Stimulated activated CD4-positive, alpha-beta T cell treated with anti-CD3 and anti-CD28 coated beads, Interleukin-4, amount 100 ng/mL, for 1 hour (primary cell): ENCODE results near the gene NCOA3.
A peak's percentile ranks its signal among the peaks of the same experiment; 100 is the strongest.

Source experiments
- DNase-seq: peaks from one replicate; pipeline ENCODE4 v3.0.0-alpha.2; 2020

Gene NCOA3

DNA sequence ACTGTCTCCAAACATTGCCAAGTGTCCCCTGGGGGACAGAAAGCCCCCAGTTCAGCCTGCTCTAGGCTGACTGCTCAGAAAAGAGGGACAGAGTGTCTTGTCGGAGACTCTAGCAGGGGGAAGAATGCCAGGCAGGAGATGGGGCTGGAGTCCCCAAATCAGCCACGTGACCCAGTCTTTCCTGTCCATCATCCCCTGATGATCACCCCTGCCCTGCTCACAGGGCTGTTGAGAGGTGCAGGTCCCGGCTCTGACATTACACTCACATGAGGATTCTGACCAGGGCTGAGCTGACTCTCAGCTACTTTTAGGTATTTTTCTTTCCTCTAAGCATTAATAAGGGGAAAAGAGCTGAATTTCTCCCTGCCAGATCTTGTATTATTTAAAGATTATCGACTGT is 167.8 kb downstream of the NCOA3 start:
- no peak for DNase-seq

DNA sequence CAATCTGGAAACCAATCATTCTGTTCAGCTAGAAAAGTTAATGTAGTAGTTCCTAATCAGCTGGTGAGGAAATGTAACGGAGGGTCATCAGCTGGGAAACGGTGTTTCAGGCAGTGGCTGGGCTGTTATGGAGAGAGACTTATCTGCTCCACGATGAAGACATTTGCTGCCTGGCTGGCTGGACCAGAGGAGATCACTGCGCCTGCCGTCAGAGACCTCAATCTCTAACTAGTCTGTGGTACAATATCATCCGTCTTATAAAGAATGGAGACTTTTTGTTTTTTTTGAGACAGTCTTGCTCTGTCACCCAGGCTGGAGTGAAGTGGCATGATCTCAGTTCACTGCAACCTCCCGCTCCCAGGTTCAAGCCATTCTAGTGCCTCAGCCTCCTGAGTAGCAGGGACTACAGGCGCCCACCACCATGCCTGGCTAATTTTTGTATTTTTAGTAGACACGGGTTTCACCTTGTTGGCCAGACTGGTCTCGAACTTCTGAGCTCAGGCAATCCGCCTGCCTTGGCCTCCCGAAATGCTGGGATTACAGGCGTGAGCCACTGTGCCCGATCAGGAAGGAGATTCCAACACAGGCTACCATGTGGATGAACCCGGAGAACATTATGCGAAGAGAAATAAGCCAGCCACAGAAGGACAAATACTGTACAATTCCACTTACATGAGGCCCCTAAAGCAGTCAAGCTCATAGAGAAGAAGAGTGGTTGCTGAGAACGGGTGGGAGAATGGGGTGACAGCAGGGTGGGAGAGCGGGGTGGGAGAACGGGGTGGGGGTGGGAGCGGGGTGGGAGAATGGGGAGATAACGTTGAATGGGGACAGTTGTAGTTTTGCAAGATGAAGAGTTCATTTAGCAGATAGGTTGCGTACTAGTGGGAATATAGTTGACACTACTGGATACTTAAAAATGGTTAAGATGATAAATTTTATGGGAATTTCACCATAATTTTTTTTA is 168.5 kb downstream of the NCOA3 start:
- DNase-seq, result no peak

DNA sequence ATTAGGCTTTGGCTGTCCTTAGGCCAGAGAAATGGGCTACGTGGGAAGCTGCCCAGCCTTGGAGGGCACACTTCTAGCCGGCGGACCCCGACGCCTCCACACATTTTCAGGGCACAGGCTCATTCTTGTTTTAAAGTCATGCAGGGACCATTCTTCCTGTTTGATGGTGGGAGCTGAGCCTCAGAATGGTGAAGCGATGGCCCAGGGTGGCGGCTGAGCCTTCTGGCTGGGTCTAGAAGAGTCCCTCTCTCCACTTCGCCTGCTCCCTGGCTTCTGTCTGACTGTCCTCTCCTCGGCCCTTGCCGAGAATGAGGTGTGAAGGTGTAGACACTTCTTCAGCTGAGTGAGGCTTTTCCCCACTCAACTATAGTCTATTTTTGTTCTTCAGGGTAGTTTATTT is 169.2 kb downstream of the NCOA3 start:
- no peak for DNase-seq

DNA sequence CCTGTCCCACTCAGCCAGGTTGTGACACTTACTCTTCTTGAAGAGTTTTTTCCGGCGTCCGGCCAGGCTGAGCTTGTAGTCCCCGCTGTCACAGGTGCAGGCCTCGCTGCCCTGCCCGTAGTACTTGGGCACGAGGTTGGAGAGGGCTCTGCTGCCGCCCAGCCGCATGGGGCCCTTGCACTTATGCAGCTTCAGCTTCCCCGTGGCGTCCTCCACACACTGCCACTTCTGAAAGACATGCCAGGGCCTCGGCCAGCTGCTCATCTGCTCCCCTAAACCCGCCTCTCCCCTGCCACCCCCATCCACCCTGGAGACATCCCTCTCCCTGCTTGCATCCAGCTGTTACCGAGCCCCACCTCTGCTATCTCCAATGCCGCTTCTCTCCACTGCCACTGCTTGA is 170.5 kb downstream of the NCOA3 start:
- no peak for DNase-seq

DNA sequence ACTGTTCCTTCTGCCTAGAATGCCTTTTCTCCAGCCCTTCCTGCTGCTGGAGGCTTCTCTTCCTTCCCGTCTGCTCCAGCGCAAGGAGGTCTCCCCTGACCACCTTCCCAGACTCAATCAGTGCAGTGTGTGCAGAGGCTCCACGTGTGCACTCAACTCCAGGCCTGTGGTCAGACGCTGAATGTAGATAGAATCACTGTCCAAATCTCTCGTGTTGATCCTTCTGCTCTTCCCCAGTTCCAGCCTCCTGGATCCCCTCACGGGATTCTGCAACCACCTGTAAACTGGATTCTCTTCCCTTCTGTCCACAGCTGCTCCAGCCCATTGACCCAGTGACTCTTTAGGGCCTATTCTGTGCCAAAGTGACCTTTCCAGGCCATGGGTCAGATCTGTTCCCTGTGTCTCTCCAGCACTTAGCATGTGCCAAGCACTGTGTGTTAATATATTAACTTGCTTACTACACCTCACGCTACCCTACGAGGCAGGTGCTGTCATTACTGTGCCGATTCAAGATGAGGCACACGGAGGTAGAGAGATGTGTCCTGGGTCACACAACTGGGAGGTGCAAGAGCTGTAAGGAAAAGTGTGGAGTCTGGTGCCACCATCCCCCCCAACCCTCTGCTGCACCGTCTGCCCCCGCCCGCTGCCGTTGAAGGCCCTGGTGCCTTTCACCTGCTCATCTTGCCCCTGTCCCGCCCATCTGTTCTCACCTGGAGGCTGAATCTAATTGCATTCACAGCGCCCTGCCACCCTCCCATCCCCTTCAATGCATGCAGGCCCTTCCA is 171.4 kb downstream of the NCOA3 start:
- no peak for DNase-seq

DNA sequence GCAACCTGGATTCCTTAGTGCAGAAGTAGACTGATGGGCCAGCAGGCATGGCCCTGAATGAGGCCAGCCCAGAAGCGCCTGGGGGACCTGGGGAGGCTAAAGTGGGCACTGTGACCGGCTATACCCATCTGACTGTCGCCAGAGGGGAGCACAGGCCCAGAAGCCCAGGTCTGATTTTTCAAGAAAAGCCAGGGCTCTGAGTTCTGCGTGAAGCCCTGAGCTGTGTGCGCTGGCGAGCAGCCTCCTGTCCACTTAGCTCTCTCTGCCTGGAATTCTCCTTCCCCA is 171.9 kb downstream of the NCOA3 start:
- DNase-seq, result no peak

DNA sequence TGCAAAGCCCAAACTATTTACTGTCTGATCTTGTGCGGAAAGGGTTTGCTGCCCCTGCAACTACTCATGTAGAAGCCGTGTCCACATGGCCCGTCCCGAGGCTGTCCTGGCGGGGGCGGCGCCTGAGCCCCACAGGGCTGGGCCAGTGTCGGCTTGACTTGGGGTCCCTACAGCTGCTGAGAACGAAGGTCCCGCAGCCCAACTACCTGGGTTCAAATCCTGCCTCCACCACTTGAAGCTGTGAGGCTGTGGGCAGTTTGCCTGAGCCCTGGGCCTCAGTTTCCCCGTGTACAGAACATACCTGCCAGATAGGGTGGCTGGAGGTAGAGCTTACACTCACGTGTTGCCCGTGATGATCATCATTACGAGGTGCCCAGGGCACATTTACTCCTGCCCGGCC is 172.5 kb downstream of the NCOA3 start:
- no peak for DNase-seq

DNA sequence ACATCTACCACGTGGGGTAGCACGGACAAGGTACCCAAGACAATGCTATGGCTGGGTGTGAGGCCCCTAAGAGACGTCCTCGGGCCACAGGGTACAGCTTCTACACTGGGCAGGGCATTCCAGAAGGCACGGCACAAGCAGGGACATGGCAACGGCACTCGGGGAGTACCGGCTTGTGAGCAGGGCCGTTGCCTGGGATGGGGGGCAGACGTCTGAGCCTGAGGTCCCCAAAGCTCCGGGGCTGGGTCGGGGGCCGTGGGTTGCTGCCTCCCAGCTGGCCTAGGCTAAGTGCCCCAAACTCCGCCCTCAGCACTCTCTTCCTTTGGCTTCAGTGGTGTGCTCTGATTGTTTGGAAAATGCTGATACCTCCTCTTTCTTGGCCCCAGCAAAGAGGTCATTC is 173.0 kb downstream of the NCOA3 start:
- DNase-seq, result no peak

DNA sequence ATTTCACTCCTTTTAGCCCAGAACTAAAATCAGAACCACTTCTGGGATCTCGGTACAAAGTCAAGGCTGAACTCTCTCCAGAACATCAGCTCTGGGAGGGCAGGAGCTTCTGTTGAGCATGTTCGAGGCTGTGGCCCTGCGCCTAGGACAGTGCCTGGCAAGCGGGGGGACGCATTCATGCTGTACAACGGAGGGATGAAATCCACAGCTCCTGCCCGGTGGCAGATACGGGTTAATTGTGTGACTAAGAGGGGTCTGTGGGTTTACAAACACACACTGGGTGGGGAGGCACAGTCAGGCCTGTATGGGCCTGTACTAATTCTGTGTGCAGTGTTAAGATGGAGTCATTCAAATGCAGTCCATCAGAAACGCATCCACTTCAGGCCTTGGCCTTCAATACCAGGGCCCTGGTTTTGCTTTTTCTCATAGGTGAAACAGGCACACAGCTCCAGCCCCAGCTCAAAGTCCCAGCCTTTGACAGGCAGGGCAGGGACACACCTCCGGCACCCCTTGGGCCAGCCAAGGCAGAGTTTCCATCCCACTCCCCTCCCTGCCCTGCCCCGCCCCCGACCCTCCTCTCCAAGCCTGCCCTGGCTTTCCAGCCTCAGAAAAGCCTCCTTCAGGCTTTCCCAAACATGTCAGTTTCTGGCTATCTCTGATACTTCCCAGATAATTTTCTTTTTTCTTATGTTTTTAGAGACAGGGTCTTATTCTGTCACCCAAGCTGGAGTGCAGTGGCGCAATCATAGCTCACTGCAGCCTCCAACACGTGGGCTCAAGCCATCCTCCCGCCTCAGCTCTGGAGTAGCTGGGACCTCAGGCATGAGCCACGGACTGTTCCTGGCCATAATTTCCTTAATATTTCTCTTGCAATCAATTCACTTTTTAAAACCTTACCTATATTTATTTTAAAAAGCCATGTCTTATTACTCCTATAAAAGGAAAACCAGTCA is 173.8 kb downstream of the NCOA3 start:
- no peak for DNase-seq

DNA sequence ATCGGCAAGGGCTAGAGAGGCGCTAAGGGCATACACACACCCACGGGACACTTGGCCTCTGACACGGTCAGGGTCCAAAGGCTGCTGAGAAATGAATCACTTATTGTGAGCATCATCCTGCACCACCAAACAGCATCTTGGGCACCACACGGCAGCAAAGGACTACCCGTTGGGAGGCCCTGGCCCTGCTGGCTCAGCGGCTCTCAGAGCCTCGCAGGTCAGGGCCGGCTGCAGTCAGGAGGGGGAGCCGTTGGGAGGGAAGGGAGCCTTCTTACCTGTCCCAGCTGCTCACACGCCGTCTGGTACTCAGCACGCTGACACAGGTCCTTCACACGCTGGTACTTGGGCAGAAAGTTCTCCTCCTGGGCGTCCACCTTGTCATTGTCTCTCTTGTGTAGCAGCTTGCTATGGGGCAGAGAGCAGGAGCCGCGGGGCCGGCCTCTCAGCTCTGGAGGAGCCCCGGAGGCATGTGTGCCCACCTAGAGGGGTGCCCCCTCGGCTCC is 174.6 kb downstream of the NCOA3 start:
- DNase-seq, result no peak

DNA sequence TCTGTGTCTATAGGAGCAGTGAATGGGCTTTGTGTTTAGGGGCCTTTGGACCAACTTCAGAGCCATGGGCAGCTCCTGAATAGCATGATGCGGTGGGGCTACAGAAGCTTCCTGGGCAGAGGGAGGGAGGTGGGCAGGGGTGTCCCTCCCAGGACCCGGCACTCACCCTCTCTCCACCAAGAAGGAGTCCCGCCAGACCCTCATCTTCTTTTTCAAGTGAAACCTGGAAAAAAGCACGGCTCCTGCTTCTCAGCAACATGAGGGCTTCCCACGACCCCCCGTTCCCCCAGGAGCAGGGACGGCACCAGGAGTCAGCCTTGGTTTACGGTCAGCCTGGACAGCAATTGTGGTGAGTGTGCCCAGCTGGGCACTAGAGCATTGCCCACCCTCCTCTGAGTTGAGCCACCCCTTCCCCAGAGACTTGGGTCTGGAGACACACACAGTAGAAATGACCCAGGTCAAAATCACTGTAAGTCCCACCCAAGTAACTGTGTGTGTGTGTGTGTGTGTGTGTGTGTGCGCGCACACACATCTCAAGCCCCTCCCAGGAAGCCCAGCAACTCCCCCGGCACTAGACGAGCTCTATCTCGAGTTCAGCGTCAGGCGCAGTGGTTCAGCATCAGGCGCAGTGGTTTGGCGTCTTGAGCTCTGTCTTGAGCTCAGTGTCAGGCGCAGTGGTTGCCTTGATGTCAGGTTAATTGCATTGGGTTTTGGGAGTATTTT is 175.4 kb downstream of the NCOA3 start:
- no peak for DNase-seq

DNA sequence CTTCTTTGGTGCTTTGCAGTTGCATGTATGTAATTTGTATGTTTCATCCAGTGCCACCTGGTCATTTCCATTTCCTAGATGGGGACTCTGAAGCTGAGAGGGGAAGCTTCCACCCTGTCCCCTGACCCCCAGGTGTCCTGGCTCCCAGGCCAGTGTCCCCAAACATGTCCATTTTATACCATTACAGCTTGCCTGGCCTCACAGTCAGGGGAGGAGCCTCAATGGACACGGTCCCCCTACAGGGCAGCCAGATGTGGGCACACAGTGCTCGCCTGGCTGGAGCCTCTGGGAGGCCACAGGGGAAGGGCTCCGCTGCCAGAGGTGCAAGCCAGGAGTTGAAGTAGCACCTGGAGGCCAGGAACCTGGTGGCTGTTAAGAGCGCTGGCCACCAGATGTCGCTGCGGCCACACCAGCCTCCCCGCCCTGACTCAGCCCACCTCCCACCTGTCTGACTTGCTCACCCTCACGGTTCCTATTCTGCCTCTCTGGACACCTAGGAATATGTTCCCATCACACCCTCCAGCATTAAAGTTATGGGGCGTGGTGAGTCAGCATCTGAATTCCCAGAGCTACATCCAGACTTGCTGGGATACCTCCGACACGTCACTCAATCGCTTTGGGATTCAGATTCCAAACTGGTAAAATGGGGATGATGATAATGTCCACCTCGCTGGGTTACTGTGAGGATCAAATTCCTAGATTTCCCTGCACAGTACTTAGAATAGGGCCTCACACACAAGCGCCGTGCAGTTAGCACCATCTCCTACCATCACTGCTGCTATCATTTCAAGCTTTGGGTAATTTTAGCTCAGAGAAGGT is 176.2 kb downstream of the NCOA3 start:
- peak; percentile 69 for DNase-seq

DNA sequence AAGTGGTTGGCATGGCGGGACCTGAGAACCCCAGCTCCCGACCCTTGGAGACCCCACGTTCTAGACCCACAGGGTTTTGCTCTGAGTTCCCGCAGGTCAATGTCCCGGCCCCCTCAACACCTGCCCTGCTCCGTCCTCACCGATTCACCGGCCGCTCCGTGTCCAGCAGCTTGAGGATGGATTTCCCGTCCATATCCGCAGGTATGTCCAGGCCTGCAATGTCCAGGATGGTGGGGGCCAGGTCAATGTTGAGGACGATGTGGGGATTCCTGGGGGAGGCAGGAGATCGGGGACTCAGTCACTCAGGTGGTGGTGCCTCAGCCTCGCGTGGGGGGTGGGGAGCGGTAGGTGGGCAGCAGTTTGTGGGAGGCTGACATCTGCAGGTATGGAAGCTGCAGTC is 176.8 kb downstream of the NCOA3 start:
- DNase-seq, result no peak

DNA sequence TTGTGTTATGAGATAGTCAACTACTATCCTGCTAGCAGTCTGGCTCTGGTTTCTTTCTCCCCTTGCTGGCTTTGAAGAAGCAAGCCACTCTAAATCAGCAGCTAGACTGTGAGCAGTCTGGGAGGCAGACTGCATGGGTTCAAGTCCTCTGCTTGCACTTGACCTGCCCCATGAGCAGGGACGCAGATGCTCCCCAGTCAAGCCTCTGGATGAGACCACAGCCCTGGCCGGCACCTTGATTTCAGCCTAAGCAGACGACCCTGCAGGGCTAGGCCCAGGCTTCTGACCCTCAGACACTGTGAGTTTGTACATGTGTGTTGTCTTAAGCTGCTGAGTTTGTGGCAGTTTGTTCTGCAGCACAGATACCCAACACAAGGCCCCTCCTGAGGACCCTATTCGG is 177.8 kb downstream of the NCOA3 start:
- DNase-seq, result no peak

DNA sequence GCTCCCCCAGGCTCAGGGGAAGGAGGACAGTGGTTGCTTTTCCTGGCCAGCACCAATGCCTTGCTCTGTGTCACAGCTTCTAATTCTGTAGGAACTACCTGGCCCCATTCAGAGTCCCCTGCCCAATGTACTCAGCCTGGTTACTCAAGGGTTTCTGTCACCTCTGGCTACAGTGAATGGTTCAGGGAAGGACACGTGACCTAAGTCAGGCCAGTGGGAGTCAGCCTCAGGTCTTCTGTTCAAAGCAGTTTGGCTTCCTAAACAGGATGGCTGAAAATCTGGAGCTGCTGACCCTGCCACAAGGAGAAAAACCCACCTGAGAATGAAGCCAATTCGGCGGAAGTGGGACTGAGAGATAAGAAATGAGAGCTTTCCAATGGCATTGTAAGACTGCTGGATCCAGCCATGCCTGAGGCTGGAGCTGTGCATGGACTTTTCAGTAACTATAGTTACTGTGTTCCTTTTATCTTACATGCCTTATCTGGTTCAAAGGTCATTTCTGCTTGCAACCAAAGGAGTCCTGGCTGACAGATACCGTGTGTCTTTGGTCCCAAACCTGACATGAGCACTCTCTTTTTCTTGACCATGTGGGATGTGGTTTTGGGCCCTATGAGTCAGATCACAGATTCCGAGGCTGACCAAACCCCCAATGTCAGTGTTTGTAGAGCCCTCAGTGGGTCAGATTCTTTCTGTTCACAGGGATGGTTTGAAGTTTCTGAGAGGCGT is 179.3 kb downstream of the NCOA3 start:
- DNase-seq, result no peak

DNA sequence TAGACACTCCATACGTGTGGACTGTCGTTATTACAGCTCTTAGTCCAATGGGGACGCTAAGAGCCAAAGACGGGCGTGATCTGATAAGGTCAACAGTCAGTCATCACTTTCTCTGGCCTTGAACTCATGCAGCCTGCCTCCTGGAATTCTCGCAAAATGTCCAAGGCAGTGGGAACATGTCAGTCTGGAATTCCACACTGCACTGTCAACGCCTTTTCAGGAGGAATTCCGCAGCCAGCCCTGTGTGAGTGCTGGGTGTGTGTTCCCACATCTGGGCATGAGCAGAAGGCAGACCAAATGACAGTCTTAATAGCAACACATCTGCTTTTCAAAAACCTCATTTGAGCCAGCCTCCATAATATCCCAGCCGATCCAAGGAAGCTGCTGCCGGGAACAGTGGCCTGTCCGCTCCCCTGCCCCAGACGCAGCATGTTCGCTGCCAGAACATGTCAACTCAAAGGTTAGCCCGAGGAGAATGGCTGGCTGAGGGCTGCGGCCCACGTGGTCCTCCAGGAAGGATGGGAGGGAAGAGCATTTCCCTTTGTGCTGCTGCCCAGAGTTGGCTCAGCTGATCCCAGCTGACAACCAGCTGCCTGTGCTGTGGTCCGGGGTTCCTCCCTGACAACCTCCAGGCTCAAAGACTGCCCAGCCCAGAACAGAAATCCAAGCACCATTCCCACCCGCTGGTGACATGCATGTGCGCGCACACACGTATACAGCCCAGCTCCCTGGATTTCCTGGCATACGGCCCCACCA is 180.5 kb downstream of the NCOA3 start:
- no peak for DNase-seq

DNA sequence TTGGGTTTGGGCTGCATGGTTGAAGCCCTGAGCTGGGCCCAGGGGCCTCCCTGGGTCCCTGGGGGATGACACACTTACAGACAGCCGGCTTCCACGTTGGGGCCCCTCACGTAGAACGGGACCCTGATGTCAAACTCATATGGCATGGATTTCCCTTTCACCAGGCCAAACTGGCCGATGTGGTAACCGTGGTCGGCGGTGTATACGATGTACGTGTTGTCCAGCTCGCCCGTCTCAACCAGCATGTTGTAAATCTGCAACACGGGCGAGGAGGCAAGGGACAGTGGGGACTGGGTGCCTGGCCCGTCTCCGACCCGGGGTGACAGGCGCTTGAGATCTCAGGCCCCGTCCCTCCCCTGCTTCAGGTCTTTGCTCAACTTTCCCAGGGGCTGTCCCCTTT is 181.2 kb downstream of the NCOA3 start:
- no peak for DNase-seq

DNA sequence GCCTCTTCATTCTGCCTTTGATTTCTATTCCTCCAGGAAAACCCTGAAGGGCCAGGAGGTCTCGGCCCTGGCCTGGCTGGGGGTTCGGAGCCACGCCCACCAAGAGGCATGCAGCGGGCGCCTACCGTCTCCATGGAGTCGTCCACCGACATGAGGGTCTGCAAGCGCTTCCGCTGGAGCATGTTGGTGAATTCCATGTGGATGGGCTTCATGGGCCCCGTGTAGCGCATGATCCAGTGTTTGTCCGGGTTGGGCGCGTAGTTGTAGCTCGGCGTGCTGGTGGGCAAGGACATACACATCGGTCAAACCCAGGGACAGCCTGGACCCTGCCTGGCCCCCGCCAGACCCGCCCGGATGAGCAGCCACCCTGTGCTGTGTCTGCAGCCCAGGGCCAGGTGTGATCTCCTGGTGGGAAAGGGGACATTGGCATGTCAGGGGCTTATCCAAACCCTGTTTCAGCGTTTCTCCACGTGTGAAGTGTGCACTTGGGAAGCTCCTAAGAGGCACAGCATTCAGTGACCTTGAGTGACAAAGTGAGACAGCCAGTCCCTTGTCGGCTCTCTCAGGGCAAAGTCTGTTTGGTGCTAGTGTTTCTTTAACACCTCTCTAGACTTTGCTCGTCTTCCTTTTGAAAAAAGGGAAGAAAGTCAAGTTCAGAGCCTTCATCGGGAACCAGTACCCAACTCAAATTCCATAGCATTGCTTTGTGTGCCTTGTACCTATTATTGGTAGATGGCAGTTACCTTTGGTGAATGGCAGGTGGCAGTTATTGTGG is 182.8 kb downstream of the NCOA3 start:
- no peak for DNase-seq

DNA sequence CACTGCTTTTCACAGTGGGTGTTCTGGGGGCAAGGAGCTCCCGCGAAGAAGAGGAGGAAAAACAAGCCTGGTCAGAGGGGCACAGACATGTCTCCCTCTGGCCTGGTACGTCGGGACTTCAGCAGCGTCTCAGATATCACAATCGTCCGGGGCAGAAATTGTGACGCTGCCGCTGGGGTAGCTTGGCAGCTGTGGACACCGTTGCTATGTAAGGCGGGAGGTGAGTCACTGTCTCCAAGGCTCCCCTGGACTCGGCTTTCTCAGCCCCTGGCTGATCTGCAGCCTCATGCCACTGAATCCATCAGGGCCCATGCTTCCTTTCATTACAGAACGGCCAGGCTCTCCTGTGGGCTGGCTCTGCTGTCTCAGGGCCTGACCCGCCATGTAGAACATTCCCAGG is 184.9 kb downstream of the NCOA3 start:
- DNase-seq, result no peak
